GM21423 (cell line): ENCODE measurements around the gene P2RX1.

Source experiments
- ATAC-seq: cut with Tn5 transposase; IDR thresholded peaks from one replicate; pipeline ENCODE4 v1.9.1; 2021; ENCODE audit warnings: mild to moderate bottlenecking, moderate library complexity; ENCODE audit not compliant: unreplicated experiment

The P2RX1 gene

GRCh38 chr17:3907483-3908216 lies 8.6 kb downstream of the P2RX1 start:
- no peak for ATAC-seq

- ATAC-seq: no peak
Measured at GRCh38 chr17:3906881-3907280, 9.4 kb downstream of the P2RX1 start.

- peak; percentile 45 for ATAC-seq
Measured at GRCh38 chr17:3905017-3905520, 11.2 kb downstream of the P2RX1 start.

- ATAC-seq: peak; percentile 18
Measured at GRCh38 chr17:3904501-3904900, 11.8 kb downstream of the P2RX1 start.

GRCh38 chr17:3903881-3904290 lies 12.4 kb downstream of the P2RX1 start:
- ATAC-seq: no peak

GRCh38 chr17:3903051-3903825 lies 13.0 kb downstream of the P2RX1 start:
- ATAC-seq: no peak

- ATAC-seq: no peak
Measured at GRCh38 chr17:3900646-3901045, 15.6 kb downstream of the P2RX1 start.

GRCh38 chr17:3897731-3898130 lies 18.5 kb downstream of the P2RX1 start:
- ATAC-seq: no peak

GRCh38 chr17:3896968-3897235 lies 19.4 kb downstream of the P2RX1 start:
- ATAC-seq: no peak

- no peak for ATAC-seq
Measured at GRCh38 chr17:3896108-3896967, 19.9 kb downstream of the P2RX1 start.

GRCh38 chr17:3895354-3895753 lies 20.9 kb downstream of the P2RX1 start:
- no peak for ATAC-seq

GRCh38 chr17:3894911-3895343 lies 21.3 kb downstream of the P2RX1 start:
- no peak for ATAC-seq

GRCh38 chr17:3894188-3894587 lies 22.1 kb downstream of the P2RX1 start:
- no peak for ATAC-seq

- ATAC-seq: no peak
Measured at GRCh38 chr17:3893720-3894116, 22.5 kb downstream of the P2RX1 start.

- ATAC-seq: peak; percentile 81
Measured at GRCh38 chr17:3893003-3893719, 23.1 kb downstream of the P2RX1 start, which contains the start of gene CAMKK1. Gene CAMKK1, minus strand, starts transcription at chr17:3893053. Its CDS starts 7,366 bp downstream, at chr17:3885687.

- ATAC-seq: peak; percentile 6
Measured at GRCh38 chr17:3892095-3892998, 23.9 kb downstream of the P2RX1 start.

GRCh38 chr17:3891626-3892094 lies 24.6 kb downstream of the P2RX1 start:
- ATAC-seq: no peak

GRCh38 chr17:3890878-3891219 lies 25.4 kb downstream of the P2RX1 start:
- no peak for ATAC-seq

GRCh38 chr17:3890082-3890877 lies 26.0 kb downstream of the P2RX1 start:
- ATAC-seq: no peak
